Inflammatory macrophage treated with lipopolysaccharide for 1 hour (primary cell): ENCODE results near the gene DST.
"Not testable (repeated sequence)": the region's sequence is repeated elsewhere in the genome, so short reads cannot be mapped to it uniquely, and the experiment has no call there.

Source experiments
- DNase-seq, 2 donors: peaks; one replicate each; pipeline ENCODE4 v3.0.0-alpha.2; 2020 to 2022

Gene DST

DNA sequence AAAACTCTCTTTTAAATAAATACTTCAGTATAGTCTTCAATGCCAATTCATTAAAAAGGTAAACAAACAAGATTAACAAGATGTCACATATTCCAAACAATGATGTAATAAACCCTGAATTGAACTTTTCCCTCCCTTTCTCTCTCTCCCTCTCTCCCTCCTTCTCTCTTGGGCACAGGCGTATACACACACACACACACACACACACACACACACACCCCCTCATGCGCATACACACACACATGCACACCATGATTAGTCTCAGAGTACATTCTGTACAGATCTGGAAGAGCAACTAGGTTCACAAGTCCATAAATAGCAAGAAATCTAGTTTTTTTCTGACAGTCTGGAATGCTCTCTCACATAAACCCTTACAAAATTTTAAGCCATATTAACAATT lies 128.3 kb downstream of the DST start:
- no peak for DNase-seq

DNA sequence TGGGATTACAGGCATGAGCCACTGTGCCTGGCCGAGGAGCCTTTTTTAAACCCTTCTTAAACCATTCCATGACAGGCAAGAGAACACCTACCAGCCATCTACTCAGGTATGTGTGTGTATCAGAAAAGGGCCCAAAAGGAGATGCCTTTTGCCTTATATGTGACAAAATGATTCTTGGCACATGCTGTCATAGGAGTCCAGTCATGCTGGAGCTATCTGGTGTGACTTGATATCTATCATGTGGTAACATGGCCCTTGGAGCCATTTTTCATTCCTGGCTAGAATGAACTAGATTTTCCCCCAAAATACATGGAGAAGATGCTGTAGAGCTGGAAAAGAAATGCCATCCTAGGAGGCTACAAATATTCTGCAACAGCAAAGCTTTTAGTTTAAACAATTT lies 129.1 kb downstream of the DST start:
- DNase-seq, result no peak

DNA sequence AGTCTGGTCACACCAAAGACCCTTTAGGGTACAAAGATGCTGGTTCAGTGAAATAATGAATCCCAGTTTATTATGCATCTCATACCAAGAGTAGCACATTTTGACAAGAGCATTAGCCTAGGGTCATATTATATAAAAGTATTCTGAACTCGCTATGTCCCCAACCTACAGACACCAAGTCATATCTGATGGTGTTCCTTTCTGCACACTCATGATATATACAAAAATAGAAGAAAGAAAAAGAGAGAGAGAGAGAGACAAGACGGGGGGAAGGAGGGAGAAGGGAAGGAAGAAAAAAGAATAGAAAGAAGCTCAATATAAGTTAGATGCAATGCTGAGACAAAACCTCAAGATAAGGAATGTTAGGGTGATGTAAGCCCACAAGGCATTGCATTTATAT lies 131.1 kb downstream of the DST start:
- DNase-seq, result no peak

DNA sequence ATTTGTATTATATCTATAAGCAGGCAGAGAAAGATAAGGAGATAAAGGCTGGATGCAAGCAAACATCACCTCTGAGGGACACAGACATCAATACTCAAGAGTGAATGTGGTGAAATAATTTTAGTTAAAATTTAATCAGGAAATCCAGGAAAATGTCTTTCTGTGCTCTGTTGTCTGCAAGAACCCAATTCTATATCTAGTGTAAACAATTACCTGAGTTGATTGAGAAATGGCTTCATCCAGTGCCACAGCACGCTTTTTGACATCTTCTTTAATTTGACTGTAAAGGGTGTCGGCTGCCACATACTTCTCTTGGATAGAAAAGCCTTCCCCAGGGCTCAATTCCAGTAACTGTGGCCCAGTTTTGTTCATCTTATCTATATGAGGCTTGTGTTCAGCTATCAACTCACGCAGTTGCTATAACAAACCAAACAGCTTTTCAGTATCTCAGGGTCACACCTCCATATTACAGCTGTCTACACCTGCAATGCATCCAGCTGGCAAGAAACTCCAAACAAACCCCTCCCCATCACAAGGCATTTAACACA lies 131.6 kb downstream of the DST start:
- no peak for DNase-seq

DNA sequence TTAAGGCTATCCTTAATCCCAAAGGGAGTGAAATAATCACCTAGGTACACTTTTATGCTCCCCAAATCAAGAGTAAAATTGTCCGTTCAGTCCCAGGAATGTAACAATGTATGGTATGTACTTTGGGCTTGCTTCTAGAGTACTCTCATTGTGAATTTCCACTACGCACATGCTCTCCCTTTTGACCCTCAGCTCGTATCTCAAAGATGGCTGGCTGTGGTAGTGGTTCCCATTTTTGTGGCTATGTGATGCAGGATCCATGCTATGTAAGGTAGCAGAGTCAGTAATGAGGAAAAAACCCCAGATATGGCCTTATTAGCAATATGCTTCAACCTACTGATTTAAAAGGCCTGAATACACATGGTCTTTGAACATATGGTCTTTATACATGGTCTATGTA lies 133.7 kb downstream of the DST start:
- DNase-seq, result no peak

DNA sequence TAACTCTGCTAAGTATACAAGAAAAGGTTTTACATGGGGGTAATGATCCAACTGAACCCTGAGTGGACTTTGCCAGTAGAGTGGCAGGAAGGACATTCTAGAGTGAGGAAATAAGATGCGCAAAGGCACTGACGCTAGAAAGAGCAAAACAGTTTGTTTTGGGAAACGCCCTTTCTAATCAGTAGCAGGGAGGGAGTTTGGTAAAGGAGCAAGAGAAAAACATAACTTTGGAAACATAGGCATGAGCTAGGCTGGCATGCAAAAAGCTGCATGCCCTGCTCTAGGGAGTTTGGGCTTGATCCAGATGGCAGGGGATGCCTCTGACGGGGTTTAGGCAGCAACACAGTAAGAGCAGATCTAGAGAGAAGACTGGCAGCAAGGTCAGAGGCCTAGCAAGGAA lies 135.2 kb downstream of the DST start:
- no peak for DNase-seq

DNA sequence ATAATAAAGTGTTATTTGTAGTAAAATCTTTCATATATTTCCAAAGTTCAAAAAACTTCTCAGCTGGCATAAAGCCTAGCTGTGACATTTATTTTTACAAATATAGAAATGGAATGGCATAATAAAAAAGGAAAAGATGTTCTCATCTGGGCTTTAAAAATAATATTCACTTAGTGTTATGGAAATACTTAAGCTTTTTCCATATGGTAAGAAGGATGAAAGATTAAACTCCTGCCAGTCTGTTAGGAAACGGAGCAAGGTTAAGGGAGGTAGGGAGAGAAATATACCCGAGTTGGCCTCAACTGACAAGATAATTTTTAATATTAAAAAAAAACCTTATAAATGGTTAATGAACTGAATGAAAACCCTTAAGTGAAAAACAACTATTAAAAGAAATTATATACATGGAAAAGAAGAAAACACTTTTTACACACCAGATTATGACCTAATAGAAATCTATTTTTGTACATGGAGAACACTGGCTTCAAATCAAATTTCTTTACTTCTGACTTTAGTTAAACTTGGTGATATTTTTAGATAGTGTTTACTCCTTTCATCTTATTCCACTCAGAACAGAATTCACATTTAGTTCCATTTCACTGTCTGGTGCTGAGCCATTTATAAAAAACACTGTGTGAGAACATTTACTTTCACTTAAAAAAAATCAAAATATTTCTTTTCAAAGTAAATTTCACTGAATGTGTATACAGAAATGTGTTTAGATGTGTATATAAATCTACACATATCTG lies 137.0 kb downstream of the DST start:
- no peak for DNase-seq

DNA sequence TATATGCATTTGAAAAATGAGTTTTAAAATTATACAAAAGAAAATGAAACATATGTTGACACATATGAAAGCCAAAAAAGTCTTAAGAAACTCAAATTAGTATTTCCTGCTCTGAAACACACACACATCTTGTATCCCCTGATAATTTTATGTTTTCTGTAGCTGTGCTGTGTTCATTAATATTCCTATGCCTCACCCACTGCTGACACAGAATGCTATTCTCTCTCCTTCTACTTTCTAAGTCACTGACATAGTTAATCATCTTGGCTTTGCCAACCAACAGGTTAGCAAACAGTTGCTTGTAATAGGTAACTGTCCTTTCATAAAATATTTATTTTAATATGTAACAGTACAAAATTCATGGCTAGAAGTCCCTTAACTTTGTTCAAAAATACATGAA lies 140.7 kb downstream of the DST start:
- no peak for DNase-seq

DNA sequence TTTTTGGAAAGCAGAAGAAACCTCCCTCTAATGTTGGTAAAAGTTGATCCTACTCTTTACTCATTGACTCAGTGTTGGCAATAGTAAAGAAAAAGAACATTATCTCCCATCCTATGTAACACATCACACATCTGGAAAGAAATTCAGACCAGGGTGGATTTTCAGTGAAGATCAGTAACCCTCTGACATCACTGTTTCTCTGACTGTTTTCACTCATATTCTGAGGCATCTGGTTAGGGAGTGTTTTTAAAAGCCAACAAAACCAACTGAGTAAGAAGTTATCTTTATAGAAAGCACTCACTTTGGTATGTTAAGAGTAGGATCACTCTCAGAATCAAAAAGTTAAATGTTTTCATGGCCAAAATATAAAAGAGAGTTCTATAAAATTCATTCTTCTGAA lies 143.6 kb downstream of the DST start:
- DNase-seq, result no peak

DNA sequence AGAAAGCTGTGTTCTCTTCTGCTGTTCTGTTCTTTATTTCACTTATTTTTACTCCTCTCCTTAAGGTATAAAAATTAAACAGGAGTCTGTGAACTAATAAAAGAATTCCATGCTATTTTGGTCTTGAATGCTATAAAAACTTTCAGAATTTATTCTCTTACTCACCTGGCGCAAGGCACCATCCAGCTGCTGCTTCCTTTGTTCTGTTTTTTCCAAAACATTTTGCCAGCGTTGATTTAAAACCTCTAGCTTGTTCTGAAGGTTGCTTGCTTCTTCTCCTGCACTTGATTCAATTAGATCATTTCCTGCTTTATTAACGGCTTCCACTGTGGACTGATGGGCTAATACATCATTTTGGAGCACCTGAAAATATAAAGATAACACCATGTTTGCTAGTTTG lies 145.0 kb downstream of the DST start:
- no peak for DNase-seq

DNA sequence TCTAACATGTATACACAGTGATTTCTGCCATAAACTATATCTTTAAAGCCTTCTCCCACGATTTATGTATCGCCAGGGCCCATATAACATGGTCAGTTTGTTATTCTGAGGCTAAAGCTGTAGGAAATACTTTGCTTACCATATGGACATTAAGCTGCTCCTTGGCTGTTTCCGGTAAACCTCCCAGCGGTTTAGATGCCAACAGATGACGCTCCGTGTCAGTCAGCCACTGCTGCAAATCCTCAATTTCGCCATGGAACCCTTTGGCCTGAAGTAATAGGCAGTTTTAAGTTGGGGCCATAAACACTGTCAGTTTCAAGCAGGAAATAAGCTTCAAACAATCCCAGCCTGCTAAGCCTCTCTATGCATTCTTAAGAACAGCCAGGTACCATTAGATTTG lies 145.4 kb downstream of the DST start:
- no peak for DNase-seq

DNA sequence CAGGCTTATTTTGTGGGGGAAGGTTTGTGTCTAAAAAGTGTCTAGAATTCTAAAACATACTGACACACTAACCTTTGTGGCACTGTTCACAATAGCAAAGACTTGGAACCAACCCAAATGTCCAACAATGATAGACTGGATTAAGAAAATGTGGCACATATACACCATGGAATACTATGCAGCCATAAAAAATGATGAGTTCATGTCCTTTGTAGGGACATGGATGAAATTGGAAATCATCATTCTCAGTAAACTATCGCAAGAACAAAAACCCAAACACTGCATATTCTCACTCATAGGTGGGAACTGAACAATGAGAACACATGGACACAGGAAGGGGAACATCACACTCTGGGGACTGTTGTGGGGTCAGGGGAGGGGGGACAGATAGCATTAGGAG lies 146.0 kb downstream of the DST start:
- DNase-seq, result not testable (repeated sequence)

DNA sequence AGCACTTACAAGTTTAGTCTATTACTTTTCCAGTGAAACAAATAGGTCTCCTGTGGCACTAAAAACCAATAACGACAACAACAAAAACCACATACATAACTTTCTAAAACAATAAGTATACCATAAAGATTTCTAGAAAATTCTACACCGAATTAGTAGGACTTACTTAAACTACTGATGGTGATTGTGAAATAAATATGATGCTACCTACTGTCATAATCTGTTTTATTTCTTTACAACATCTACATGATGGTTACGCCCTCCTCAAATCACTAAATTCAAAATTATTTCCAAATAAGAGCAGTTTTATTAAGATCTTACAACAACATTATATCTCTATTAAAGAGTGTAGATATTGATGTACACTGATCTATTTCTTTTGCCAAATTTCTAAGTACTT lies 147.0 kb downstream of the DST start:
- no peak for DNase-seq

DNA sequence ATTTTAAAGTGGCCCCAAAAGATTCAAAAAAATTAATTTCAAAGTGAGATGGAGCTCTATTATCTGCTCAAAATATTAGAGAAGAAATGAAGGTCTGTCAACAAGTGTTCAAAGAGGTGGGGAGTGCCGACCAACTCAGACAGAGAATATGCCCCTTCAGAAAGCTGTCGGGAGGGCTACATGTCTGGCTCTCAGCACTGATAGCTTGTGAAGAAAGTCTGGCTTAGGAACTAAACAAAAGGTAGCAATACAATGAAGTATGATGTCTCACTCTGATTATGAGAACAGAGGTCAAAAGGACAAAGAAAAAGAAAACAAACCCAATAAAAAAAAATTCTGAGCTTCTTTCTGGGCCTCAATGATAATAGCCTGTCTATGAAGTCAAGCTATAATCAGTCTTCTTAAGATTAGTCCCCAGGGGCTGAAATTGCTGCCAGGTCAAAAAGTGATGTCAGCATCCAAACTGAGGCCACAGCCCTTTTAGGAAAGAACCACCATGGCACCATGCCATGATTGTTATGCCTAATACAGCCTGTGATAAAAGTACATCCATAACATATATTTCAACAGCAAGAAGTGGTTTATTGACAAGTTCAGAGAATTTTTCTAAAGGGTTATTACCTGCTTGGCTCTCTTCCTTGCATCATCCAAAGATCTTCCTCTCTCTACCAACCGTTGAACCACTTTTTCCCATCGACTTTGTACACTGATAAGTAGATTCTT lies 150.9 kb downstream of the DST start:
- DNase-seq, result no peak

DNA sequence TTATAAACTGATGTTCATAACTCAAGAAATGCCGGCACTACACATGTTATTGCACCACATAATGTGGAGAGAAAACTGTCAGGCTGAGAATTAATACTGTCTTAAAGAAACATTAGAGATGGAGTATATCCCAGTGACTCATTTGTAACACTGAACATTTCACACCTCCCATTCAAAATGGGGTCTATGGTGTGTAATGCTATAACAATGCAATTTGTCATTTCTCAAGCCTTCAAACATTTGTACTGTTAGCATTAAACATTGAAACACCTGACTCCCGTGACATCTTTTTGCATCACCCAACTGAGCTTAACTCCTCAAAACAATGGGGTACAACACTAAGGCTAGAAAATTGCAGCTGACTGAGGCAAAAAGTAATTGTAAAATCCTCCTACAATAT lies 151.7 kb downstream of the DST start:
- DNase-seq, result no peak

DNA sequence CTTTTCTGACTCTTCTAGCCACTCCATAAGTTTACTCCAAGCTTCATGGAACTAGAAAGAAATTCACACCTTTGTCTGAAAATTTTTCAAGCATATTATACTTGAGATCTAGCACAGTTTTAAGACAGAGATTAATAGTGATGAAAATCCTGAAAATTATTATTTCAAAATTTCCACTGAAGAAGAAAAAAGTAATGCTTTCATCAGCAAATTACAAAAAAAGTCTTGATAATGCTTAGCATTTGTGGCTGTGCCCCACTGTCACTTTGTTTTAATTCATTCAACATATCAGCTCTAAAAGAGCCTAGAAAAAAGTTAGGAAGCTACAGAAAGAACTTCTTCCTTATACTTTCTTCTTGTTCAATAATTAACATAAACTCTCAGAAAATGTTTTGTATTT lies 153.1 kb downstream of the DST start:
- DNase-seq, result no peak

DNA sequence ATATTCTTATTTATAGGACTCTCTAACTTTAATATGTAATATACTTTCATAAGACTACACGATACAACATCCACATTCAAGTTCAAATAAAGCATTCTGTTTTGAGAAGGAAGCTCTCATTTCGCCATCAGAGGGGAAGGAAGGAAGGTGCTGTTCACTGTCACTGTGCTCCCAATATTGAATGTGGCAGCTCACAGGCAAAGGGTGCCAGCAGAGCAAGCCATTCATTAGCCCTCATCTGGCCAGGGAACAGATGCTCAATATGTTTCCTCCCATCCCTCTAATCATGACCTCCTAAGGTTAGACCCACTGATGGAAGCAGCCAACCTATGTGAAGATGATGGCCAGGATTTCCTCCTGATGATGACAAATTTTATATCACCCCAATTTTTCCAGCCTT lies 154.4 kb downstream of the DST start:
- DNase-seq, result no peak

DNA sequence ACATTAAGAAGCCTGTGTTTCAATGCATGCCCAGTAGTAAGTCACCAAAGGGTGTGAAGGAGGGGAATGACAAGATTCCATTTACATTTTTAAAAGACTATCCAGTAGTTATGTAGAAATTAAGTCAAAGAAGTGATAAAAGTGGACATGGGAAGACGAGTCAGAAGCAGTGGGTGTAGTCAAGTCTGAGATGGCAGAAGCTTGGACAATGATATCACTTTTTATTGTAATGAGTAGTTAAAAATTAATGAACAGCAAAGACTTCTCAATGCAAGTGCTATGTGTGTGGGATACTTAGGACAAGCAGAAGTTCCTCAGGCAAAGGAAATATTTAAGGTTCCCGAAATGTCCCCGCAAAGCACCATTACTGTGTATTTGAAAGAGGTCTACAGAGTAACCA lies 156.0 kb downstream of the DST start:
- DNase-seq, result peak in 1 of 2 donors; percentile 1

DNA sequence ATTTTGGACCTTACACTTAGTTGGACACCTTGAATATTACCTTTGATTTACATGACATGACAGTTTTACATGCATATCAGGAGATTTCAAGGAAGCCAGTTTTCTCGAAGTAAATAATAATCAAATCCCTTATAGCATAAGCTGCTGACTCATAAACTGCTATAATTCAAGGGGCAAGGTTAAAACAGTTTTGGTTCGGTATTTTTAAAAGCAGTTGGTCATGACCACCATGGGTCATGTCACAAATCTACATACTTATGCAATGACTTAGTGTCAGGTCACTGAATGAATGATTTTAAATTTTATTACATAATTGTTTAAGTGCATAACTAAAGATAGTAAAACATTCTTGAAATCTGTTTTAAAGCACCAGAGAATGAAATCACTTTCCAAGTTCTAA lies 158.0 kb downstream of the DST start:
- no peak for DNase-seq

DNA sequence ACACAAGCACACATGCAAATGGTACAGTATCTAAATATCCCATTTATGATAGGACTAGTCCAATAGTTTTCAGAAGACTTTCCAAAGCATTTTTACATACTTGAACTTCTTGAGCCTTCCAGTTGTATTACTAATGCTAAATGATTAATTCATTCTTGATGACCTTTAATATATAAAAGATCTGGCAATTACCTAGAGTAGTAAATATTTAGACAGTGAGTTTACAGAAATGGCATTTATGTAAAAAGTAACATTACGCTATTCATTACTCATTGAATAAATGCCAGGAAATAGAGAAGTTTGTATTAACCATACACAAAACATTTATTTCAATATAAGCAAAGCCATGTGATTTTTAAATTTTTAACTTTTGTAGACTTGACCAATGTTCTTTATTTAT lies 158.8 kb downstream of the DST start:
- DNase-seq, result no peak

DNA sequence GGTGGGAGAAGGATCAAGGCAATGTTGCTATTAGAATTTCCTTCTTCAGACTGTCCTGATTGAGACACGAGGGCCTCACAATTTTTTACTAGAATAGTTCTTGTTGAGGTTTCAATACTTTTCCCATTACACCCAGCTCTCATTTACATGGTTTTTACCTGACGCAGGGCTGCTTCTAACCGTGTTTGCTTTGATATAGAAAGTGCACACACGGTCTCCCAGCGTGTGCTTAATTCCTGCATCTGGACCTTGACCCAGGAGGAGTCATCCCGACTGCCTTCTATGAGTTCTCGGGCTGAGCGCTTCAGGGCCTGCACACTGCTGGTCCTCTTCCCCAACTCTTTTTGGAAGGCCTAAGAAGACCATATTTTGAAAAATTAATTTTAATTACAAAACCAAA lies 160.2 kb downstream of the DST start:
- DNase-seq, result no peak

DNA sequence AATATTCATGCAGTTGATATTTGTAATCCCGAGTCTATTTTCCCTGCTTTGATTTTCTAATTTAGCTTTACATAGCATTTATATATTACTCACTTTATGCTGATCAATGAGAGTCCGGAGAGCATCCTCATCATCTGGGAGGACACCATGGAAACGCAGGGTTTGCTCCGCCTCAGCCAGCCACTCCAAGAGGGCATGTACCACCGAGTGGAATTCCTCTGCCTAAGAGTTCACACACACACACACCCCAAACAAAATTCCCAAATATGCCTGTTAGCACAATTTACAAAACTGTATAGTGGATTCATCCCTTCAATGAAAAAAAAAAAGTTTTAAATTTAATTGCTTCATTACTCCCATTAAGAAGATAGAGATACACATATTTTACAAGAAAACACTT lies 160.7 kb downstream of the DST start:
- no peak for DNase-seq

DNA sequence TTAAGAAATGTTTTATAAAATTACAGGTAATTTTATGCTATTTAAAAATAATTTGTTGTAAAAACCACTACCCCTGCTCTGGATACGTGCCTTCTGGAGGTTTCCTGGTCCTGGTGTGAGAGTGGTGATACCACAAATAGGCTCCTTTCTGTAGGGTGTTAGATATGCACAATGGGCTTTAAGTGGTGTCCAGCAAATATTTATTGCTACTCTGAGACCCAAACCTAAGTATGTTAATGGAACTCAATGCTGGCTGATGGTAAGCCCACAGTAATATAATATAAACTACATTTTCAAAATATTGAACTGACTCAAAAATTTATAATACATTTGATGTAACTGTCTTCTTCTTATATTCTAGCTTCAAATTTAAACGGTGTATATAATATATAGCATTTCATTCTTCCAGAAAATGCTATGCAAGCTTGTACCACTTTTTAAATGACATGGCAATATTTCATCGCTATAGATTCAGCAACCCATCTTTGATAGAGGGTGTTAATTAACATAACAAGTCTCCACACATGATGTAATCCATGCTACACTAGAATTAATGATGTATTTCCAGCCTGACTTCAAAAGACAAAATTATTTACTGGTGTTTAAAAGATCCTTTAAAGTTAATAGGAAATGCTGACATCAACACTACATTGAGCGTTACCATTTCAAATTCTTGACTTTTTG lies 161.9 kb downstream of the DST start:
- DNase-seq, result no peak

DNA sequence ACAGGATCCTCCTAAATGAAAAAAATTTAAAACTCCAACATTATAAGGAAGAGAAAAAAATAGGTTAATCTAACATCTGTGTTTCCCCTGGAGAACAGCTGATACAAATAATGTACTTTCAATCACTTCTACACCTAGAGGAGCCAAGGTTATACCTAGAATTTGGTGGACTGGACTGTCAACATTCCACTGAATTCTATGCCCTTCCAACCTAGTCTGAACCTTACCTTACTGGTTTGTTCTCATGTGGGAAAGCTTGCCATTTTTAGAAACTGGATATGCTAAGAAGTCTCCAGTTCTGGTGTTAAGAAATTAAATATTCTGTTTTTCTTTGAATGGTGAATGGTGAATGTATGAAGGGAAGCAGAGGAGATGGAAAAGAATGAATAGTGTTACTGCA lies 162.4 kb downstream of the DST start:
- no peak for DNase-seq
